ENCODE measurements around the gene EBF4.
A peak's percentile ranks its signal among the peaks of the same experiment; 100 is the strongest.
"Not testable (repeated sequence)": the region's sequence is repeated elsewhere in the genome, so short reads cannot be mapped to it uniquely, and the experiment has no call there.

Gene EBF4

DNA sequence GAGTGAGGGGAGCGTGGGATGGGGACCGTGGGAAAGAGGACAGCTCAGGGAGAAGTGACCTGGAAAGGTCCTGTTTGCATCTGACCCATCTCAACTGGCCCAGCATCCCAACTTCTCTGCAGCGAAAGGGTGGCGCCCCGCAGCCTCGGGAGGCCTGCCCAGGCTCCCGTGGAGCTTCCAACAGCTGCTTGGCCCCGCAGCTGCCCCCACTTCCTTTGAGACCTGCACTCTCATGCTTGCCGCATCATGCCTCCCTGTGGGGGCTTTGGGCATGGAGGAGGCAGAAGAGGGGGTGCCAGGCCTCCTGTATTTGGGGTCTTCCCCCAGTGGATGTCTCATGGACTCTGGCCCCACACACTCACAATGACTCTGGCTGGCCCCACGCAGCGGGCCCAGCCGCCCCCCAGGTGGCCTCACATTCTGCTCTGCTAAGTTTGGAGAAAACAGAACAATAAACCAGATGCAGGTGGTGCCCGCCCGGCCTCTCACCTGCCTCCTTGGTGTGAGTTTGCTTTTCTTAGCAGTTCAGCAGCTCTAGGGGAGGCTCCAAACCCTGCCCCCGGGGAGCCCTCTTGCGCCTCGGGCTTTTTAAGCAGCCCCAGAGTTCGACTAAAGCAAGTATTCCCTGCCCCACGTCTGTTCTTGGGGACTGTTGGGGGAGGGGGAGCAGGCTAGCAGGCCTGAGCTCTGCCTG is 67.2 kb downstream of the EBF4 start:
- no peak for DNase-seq

DNA sequence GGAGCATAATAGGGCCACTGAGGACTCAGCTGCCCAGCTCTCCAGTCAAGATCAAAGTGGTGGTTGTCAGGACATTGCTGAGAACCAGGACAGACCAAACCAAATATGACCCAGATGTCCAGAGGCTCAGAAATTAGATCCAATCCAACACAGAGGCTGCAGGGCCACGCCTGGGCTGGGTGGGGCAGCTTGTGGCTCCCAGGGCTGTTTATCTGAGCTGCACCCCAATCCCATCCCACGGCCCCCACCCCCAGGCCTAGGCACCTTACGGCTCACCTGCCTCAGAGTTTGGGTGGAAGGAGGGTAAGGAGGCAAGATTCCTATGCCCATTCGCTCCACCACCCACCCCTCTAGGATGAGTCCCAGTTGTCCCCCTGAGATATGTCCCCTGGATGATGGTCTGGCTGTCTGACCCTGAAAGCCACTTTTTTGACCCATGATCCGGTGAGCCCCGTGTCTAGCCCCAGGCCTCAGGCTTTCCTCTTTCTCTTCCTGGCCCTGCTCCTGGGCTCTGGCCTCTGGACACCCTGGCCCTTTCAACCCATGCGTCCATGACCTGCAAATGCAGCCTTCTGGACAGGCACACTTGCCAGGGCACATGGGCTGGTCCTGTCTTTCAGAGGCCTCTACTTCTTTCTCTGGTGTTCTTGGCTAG is 67.8 kb downstream of the EBF4 start:
- peak; percentile 45 for DNase-seq

DNA sequence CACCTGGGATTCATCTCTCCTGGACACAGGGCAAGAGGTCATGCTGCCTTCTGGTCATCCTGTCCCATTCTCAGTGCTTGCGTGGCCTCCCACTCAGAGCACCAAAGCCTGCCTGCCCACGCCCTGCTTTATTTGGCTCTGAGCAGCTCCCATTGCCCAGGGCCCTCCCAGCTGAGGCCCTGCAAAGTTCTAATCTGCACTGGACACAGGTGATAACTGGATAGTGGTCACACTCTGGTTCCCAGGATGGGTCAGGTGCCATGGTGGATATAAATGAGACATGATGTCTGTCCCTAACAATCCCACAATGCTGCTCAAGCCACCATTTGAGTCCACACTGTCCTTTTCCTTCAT is 68.3 kb downstream of the EBF4 start:
- no peak for DNase-seq

DNA sequence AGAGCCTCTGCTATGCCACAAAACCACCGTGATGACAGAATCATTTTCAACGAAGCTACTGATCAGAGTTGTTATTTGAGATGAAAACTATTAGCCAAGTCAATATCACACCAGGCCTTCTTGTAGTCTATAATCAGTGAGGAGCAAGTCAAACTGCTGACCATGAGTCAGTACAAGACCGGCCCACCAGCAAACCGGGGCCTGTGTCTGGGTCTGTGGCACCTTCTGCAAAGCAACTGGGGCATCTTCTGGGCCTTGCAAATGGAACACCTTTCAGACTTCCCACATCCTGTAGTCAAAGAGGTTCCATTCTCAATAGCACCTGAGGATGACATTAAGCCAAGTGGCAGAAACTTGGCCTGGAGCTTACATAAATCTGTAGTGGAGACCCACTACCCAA is 69.3 kb downstream of the EBF4 start:
- DNase-seq = no peak

DNA sequence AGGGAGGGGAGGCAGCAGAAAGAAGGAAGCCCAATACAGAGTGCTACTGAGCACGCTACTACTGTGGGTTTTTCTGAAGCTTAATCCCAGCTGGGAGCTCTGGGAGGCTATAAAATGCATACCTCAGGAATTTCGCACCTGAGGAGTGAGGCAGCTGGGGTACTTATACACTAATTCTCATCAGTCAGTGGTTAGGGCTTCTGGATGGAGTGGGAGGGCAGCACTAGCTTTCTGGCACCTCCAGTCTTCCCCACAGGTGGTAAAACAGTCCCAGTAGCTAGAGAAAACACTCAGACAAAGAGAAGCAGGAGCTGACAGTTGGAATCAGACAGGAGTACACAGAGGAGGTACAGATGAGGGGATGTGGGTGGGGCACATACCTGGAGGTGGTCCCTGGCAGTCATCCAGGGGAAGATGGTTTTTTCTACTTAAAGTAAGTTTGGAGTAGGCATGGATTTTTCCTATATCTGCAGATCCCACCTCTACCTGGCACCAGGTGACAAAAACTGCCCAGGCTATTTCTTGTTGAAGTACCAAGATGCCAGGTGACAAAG is 70.1 kb downstream of the EBF4 start:
- DNase-seq = no peak

DNA sequence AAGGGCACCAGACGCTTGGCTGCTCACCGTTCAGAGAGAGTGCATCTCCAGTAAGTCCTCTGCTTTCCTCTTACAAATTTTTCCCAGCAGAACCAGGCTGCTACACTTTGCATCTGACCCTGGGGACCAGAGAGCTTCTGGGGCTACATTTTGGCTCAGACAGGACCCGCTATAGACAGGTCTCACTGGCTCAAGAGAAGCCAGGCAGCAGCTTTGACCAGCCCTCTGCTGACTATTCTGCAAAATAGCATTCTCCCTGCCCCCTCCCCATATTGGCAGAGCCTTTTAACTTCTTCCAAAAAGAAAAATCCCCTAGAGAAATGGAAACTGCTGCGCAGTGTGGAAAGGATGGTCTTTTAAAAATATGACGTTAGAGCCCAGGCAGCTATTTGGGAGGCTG is 70.6 kb downstream of the EBF4 start:
- DNase-seq = no peak

DNA sequence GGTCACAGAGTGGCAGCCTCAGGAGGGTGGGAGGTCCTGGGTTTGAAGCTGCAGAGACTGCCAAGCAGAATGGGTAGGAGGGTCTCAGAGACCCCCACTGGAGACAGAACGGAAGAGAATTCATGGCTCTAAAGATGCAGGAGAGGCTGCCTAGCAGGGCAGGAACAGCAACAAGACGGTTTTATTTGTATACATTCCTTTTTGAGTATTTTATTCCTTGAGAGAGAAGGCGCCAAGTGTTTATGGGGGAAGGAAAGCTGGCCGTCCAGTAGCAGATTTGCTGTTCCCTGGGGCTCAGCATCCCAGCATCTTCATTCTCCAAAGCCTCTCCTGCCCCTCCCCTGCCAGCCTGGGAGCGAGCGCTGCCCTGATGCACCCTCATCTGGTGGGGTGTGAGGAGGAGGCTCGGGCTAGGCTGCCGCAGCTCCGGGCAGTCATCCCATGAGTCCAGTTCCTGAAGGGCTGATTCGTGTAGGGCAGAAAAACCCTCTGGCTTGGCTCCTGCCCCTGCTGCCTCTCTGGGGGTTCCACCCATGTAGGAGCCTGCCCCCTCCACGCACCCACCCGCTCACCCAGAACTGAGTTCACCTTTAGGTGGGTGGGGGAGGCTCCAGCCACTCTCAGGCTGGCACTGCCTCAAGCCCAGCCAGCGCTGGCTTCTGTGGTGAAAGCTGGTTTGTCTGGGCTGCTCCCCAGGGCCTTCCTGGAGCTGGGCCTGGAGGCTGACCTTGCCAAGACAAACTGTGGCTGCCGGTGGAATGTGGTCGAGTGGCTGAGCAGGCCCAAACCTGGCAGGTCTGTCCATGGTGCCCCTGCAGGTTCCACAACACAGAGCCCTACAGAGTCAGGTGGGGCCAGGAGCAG is 75.4 kb downstream of the EBF4 start:
- no peak for DNase-seq

DNA sequence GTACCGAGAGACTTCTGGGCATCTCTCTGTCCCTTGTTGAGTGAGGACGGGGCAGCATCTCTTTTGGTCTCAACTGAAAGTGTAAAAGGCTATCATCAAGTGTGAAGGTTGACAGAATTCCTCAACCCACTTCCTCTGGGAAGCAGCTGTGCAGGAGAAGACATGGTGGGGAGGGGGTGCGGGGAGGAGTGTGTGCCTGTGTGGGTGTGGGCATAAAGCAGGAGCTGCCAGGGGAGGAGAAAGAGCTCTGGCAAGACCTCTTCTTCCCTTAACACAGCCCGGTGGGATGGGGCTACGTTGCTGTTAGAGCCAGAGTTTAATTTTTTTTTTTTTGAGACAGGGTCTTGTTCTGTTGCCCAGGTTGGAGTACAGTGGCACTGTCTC is 76.0 kb downstream of the EBF4 start:
- DNase-seq = no peak

DNA sequence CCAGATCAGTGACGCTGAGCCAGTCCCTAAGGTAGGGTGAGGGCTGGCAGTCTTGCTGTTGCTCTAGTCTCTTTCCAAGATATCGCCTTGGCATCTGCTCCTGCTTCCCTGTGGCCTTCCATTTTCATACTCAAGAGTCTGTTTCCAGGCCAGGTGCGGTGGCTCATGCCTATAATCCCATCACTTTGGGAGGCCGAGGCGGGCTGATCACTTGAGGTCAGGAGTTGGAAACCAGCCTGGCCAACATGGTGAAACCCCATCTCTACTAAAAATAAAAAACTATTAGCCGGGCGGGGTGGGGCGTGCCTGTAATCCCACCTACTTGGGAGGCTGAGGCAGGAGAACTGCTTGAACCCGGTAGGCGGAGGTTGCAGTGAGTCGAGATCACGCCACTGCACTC is 77.5 kb downstream of the EBF4 start:
- not testable (repeated sequence) for DNase-seq

DNA sequence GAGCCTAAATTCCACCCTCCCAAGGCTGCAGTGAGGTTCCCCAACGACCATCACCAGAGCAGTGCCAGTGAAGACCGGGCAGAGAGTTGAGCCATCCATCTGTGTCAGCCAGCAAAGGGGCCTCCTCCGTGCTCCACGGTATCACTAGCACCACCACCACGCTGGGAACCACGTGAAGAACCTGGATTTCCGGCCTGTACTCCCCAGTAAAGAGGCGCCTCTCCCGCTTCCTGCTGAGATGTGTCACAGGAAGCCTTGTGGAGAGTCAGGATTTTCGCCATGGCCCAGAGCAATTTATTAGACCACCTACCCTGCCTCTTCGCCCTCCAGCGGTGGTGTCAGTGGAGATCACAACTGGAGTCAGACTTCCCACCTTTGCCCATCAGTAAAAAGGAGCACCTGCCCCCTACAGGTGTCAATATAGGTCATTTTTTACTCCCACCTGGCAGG is 79.1 kb downstream of the EBF4 start:
- DNase-seq = no peak

DNA sequence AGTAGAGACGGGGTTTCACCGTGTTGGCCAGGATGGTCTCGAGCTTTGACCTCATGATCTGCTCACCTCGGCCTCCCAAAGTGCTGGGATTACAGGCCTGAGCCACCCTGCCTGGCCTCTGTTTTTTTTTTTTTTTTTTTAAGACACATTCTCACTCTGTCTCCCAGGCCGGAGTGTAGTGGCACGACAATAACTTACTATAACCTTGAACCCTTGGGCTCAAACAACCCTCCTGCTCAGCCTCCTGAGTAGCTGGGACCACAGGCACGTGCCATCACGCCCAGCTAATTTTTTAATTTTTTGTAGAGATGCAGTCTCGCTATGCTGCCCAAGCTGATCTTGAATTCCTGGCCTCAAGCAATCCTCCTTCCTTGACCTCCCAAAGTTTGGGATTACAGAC is 81.2 kb downstream of the EBF4 start:
- no peak for DNase-seq

DNA sequence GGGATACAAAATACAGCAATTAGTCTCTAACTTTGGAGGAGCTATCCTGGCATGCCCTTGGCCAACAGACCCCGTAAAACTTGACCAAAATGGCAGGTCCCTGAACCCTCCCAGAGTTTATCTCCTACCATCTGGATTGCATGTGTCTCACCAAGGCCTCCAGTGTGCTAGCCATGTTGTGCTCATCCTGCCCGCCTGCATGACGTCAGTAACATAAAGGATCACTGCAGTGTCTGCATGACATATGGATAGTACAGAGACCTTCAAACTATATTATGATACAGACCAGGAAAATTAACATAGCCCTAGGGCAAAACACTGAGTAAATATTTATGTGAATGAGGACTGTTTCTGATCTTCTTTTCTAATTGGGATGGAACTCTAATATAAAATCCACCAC is 82.6 kb downstream of the EBF4 start:
- DNase-seq = no peak

DNA sequence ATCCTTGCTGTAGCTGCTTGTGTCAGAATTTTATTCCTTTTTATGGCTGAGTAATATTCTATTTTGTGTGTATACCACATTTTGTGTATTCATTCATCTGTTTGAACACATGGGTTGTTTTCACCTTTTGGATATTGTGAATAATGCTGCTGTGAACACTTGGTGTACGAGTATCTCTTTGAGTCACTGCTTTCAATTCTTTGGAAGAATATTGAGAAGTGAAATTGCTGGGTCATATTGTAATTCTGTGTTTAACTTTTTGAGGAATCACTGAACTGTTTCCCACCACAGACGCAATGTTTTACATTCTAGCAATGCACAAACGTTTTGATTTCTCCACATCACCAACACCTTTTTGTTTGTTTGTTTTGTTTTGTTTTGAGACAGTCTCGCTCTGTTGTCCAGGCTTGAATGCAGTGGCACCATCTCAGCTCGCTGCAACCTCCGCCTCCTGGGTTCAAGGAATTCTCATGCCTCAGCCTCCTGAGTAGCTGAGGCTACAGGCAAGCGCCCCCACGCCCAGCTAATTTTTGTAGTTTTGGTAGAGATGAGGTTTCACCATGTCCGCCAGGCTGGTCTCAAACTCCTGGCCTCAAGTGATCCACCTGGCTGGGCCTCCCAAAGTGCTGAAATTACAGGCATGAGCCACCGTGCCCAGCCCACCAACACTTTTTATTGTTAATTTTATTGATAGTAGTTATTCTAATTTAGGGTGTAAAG is 86.2 kb downstream of the EBF4 start:
- no peak for DNase-seq

DNA sequence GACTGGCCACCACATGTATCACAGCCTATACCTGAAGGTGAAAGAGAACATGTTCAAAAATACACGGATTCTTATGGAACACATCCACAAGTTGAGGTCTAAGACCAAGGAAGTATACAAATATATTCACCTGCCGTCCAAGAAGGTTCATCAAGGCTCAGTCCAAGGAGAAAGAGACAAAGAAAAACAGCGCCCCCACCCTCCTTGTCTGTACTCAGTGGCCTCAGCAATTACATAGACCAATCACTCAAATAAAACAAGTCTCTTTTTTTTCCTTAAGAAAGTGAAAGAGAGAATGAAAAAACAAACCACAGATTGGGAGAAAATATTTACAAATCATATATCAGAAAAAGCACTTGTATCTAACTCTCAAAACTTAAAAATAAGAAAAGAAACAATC is 88.4 kb downstream of the EBF4 start:
- DNase-seq = no peak

DNA sequence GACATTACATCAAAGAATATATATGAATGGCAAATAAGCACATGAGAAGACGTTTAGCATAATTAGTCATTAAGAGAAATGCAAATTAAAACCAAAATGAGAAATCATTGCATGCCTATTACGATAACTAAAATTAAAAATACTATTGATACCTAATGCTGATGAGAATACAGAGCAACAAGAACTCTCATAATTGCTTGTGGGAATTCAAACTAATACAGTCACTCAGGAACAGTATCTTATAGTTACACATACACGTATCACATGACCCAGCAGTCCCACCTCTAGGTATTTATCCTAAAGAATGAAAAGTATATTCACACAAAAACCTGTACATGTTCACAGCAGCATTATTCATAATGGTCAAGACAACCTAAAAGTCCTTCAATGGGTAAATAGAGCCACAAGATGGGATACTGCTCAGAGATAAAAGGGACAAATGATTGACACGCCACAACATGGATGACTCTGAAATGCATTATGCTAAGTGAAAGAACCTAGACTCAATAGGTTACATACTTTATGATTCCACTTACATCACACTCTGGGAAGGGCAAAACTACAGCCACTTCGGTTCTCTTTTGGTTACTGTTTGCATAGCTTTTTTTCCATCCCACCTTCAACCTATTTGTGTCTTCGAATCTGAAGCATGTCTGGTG is 91.5 kb downstream of the EBF4 start:
- DNase-seq = no peak

DNA sequence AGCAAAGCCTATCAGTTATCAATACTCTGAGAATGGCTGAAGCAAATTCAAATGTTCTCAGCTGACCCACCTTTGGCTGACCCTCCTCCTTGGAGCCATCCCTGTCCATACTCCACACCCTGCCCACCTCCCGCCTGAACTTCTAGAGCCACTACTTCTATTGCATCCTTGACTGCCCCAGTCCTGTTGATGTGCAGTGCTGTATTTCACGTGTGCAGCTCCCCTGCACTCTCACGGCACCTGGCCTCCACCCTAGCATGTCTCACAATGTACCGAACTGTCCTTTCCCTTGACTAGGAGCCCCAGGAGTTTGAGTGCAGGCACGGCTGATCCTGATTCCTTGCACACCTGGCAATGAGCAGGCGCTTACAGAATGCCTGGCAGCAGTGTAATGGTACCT is 100.9 kb downstream of the EBF4 start:
- DNase-seq = no peak

DNA sequence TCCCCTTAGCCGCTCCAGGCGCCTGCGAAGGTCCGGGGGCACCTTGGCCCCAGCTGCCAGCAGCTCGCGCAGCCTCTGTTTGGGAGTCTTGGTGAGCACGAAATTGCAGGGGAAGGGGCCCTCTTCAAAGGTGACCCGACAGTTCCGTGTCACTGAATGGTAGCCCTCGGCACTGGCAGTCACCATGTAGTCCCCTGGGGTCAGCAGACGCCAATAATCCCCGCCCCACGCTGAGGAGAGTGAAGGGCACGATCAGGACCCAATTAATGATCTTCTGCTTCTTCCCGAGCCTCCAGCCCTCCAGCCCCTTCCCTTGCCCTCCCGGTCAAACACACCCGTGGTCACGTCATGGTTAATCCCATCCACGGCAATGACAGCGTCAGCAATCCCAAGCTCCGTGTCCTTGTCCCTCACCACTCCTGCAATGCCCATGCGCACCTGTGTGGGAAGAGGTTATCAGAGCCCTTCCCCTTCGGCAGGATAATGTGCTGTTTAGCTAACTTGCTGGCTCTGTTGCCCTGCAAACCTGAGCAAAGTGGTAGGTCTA is 101.7 kb downstream of the EBF4 start:
- DNase-seq = no peak

DNA sequence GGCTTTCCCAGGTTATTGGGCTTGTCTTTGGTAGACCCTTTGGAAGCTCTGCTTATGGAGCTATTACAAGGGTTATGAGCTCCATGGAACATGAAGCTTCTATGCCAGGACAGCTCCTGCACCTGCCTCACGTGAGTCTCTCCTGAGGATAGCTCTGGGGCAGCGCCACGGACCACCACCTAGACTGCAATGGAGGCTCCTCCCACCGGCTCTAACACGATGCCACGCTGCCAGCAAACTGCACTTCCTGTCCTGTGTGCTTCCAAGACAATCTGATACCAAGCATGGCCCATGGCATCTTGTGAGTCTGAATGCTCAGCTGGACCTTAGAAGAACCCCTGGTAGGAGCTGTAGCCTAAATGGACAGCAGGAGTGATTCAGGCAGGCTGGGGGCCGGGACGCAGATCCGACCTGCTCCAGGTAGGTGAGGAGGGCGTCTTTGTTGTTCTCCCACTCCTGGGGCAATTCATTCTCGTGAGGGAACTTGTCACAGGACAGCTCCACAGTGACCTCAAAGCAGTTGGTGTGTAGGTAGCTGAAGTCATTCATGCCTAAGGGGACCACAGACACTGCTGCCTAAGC is 102.4 kb downstream of the EBF4 start:
- no peak for DNase-seq

DNA sequence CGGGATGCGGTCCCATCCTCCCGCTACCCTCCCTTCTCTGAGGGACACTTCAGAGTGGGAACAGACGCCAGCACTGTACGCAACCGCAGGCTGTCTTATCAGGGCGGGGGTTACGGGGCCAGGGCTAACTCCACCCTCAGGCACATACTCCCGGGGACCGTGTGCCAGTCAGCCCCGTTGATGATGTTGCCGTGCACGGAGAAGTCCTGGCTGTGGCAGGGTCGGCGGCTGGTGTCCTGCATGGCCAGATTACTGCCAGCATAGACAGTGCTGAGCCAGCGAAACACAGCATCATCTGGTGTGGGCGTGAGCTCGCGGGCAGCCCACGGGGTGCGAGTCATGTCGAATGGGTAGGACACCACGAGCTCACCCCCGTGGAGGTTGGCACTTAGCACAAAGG is 102.9 kb downstream of the EBF4 start:
- DNase-seq = peak; percentile 78

DNA sequence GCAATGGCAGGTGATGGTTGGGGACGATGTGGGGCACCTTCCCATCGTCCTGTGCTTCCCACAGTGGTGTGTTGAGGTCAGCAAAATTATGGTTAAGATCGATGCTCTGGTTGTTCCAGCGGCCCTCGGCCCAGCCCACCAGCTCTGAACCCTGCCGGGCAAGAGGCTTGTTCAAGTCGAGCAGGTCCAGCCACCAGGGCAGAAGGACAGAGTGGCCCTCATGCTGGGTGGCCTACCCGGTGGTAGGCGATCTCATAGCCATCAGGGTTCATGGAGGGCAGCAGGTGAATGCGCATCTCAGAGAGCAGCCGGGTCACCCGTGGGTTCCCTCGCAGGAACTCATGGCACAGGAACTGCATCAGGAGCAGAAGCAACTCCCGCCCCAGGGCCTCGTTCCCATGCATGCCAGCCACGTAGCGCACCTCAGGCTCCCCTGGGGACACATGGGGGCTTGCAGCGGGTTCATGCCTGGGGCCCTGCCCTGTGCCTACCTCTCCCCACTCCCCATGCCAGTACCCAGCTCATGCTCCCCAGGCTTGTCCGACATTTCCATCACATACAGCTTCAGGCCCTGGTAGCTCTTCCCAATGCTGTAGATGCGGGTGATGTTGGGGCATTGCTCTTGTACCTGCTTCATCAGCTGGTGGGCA is 103.6 kb downstream of the EBF4 start:
- DNase-seq = no peak
